Epithelial cell of esophagus (primary cell): ENCODE measurements around the gene AMER3.

Experiments
- DNase-seq: peaks from one replicate; pipeline ENCODE4 v3.0.0; 2010; ENCODE audit warnings: low read depth
- H3K4me3 ChIP-seq: 2 replicates; pipeline ENCODE4 v1.5.1; 2011; ENCODE audit warnings: mild to moderate bottlenecking, low read length, control low read depth
- CTCF ChIP-seq: IDR thresholded peaks from 2 replicates; pipeline ENCODE4 v1.5.1; 2011; ENCODE audit warnings: low read depth, mild to moderate bottlenecking, low read length, control low read depth, inconsistent platforms; ENCODE audit not compliant: insufficient read depth; ENCODE audit errors: missing control alignments

AMER3 gene

GRCh38 chr2:130756053-130756873, 923 bp downstream of the AMER3 start:
- TF ChIP-seq CTCF = no peak
- peak; percentile 41 for DNase-seq
- H3K4me3 ChIP-seq = peak overlapping the region; percentile 15

DNA sequence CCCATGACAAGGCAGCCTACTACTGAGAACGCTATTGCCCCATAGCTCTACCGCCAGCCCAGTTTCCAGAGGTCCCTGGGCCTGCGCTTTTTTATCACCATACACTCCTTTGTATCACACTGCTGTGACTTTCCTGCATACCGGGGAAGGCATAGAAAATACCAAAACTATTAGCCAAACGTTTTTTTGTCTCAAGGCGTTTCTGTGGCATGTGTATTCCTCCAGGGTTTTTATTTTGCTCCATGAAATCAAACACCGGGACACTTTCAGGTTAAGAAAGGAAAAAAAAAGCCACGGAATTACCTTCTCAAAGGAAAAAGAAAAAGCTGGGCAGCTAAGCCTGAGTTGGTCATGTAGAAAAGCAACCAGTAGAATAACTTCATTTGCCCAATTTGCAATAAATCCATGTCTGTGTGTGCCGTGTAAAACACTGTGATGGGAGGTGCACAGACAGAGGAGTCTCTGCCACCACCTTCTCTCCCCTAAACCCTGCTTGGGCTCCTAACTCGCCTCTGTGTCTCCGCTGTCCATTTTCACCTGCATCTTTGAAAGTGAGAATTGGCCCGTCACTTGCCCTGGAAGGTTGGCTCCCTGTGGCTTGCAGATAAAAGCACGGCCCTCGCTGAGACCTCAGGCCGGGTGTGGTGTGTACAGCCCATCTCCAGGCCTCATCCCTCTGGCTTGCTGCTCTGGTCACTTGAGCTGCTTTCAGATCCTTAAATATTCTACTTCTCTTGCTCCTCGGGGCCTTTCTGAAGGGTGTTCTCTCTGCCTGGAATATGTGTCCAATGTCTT, 1.7 kb downstream of the AMER3 start:
- no peak for DNase-seq
- TF ChIP-seq CTCF = no peak
- H3K4me3 ChIP-seq = no peak overlapping the region

- DNase-seq = peak; percentile 11
- TF ChIP-seq CTCF = no peak
Observed at GRCh38 chr2:130759906-130760753, 4.8 kb downstream of the AMER3 start.

DNA sequence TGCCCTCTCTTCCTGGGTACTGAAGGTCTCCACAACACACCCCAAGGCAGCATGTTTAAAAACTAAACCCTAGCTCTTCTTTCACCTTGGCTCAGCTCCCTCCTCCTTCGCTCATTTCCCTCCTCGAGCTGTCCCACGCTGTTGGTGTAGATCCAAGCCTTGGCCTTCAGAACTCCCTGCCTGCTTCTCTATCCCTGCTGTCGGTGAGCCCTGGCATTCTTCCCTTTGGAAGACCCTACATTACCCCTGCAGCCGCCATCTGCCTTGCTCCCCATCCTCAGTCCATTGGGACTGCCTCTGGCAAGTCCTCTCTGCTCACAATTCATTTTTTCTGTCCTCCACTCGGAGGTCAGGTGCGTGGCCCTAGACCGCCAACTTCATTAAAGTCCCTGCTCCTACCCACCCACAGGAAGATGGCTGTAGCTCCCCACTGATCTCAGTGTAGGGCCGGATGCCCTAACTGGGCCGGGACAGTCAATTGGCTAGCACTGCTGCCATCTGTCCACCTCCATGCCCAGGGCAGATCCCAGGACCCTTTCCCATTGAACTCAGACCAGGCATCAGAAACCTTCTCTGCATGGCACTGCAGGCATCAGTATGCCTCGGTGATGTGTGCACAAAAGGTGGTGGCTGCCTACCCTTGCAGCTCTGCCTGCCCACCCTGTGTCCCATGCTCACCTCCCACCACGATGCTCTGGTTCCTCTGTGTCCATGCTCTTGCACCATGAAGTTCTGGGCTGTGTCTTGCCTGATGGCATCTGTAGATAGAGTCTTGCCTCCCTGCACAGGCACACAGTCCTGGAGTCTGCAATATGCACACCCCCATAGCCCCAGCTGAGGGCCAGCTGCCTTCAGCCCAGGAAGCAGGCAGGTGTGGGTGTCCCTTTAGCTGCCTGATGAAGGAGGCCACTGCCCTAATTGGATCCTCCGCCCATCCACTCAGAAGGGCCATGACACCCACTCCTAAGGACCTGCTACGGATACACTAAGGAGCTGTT, 5.7 kb downstream of the AMER3 start:
- TF ChIP-seq CTCF = no peak
- DNase-seq = no peak
- no peak overlapping the region for H3K4me3 ChIP-seq

More at GRCh38 chr2:130759906-130760753, 4.8 kb downstream of the AMER3 start:
- H3K4me3 ChIP-seq = no peak overlapping the region

DNA sequence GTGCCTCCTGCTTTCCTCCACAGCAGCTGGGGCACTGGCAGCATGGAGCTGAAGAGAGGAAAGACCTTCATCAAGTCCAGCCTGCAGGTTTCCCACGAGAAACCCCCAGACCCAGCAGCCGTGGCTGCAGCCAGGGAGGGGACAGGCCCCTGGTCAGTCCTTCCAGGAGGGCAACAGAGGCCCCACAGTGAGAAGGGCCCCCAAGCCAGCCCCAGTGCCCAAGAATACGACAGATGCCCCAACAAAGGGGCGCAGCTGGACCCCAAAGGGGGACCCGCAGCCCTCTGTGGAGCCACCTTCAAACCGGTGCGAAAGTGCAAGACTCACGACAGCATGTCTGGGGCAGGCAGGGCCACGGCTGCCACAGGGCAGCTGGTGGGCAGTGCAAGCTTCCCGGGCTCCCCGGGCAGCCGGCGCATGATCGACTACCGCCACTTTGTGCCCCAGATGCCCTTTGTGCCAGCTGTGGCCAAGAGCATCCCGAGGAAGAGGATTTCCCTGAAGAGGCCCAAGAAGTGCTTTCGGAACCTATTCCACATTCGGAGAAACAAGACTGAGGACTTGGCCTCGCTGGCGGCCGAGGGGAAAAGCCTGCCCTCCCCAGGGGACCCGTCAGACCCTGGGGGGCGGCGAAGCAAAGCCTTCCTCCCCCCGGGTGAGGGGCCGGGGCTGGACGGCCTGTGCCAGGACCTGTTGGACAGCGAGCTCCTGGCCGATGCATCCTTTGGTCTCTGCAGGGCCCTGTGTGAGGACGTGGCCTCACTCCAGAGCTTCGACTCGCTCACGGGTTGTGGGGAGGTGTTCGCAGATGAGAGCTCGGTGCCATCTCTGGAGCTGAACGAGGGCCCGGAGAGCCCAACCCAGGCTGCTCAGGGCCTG, 6.9 kb downstream of the AMER3 start:
- TF ChIP-seq CTCF = no peak
- DNase-seq = no peak
- H3K4me3 ChIP-seq = no peak overlapping the region
